K562 (cell line): ENCODE data around the gene LRRC41. TPM values are rescaled to one million over a fixed set of nuclear protein-coding genes. Genes with fewer than 3 reads are reported as not detected.
A peak's percentile ranks its signal among the peaks of the same experiment; 100 is the strongest.

Experiments
- ATAC-seq: fragments of 200-7000 bp; cut with Tn5 transposase; 3 replicates; pipeline ENCODE4 v1.9.1; 2020; ENCODE audit warnings: moderate library complexity
- BruUV-seq: library from RNA; stranded (reverse); fragments of 400-500 nt; replicated peaks from 2 replicates; lab custom pipeline; 2021; lab: Mats Ljungman, UMichigan
- CTCF ChIA-PET: fragments of 300-600 bp; formaldehyde crosslinking; extraction: SDS; loops from one replicate; lab custom pipeline; 2021; ENCODE audit warnings: low intra/inter-chr PET ratio; lab: Yijun Ruan, JAX
- POLR2A ChIA-PET: fragments of 300-600, 350-650 bp; sonication (Branson Sonifier 250); formaldehyde crosslinking; extraction: SDS; loops from one replicate; lab custom pipeline; 2021; ENCODE audit warnings: antibody characterized with exemption, inconsistent platforms; lab: Yijun Ruan, JAX
- DNase-seq, 4 experiments: peaks; one replicate each; pipeline versions ENCODE4 v3.0.0 to v3.0.0-alpha.2; 2011 to 2018; ENCODE audit warnings: low spot score in 3 of 4, mixed read lengths in 3 of 4; ENCODE audit errors: extremely low read depth in 1 of 4
- FAIRE-seq: peaks from 2 replicates; lab custom pipeline; 2011; peaks lifted over from hg19 to GRCh38; lab: Jason Lieb, UNC
- H2AFZ ChIP-seq: 2 replicates; pipeline ENCODE4 v1.6.0; 2011; ENCODE audit warnings: low read depth, low read length, control low read depth, inconsistent platforms
- H3K27ac ChIP-seq: fragments of 200-600 bp; 3 replicates; pipeline ENCODE4 v1.8.0; 2011; ENCODE audit warnings: low read depth, mild to moderate bottlenecking, control low read depth, inconsistent platforms, low read length, moderate library complexity, mixed read lengths; ENCODE audit errors: extremely low read depth
- H3K27me3 ChIP-seq, 2 experiments: fragments of 300-600 bp in 1 of 2; 2 replicates in 1 of 2; 3 replicates in 1 of 2; pipeline versions ENCODE4 v1.6.0 to v1.8.0; 2011; ENCODE audit warnings: inconsistent platforms in 2 of 2, low read length in 2 of 2, mild to moderate bottlenecking in 1 of 2, mixed read lengths in 1 of 2, moderate library complexity in 1 of 2; ENCODE audit not compliant: control insufficient read depth in 2 of 2, insufficient read depth in 2 of 2
- H3K36me3 ChIP-seq: fragments of 300-600 bp; 3 replicates; pipeline ENCODE4 v1.8.0; 2011; ENCODE audit warnings: mild to moderate bottlenecking, low read length, inconsistent platforms; ENCODE audit not compliant: control insufficient read depth, insufficient read depth
- H3K4me1 ChIP-seq, 2 experiments: fragments of 200-600 bp in 1 of 2; replicated peaks in 1 of 2; 2 replicates in 1 of 2; 3 replicates in 1 of 2; pipeline versions ENCODE4 v1.5.1 to v1.8.0; 2011; ENCODE audit warnings: inconsistent platforms in 2 of 2, low read length in 2 of 2, mild to moderate bottlenecking in 1 of 2, mixed read lengths in 1 of 2, moderate library complexity in 1 of 2; ENCODE audit not compliant: control insufficient read depth in 2 of 2, insufficient read depth in 2 of 2
- H3K4me2 ChIP-seq: 2 replicates; pipeline ENCODE4 v1.6.1; 2011; ENCODE audit warnings: low read length, control low read depth, inconsistent platforms, mixed read lengths; ENCODE audit not compliant: insufficient read depth
- H3K4me3 ChIP-seq: fragments of 200-600 bp; sonication (generic), shearing (Covaris generic); 2 replicates; pipeline ENCODE4 v1.5.1; 2016; ENCODE audit warnings: control low read depth, inconsistent platforms
- H3K79me2 ChIP-seq: fragments of 200-600 bp; 3 replicates; pipeline ENCODE4 v1.8.0; 2011; ENCODE audit warnings: low read length, inconsistent platforms; ENCODE audit not compliant: control insufficient read depth, insufficient read depth
- H3K9ac ChIP-seq, 2 experiments: 2 replicates each; pipeline versions ENCODE4 v1.6.0 to v1.6.1; 2011; ENCODE audit warnings: low read depth in 2 of 2, low read length in 2 of 2, control low read depth in 1 of 2, inconsistent platforms in 1 of 2, mild to moderate bottlenecking in 1 of 2, mixed read lengths in 1 of 2; ENCODE audit not compliant: insufficient read depth in 1 of 2
- H3K9me1 ChIP-seq: one replicate; pipeline ENCODE4 v1.6.0; 2011; ENCODE audit warnings: inconsistent platforms, mild to moderate bottlenecking, low read length, moderate library complexity; ENCODE audit not compliant: control insufficient read depth, insufficient read depth
- H3K9me3 ChIP-seq: replicated peaks from 2 replicates; pipeline ENCODE4 v1.5.1; 2011; ENCODE audit warnings: low read depth, low read length, inconsistent platforms; ENCODE audit not compliant: control insufficient read depth, insufficient read depth
- H4K20me1 ChIP-seq: replicated peaks from 2 replicates; pipeline ENCODE4 v1.6.1; 2011; ENCODE audit warnings: low read length, inconsistent platforms, mixed read lengths; ENCODE audit not compliant: control insufficient read depth, insufficient read depth
- CREB1 ChIP-seq, 2 experiments: sonication (generic) in 1 of 2; formaldehyde crosslinking in 1 of 2; IDR thresholded peaks; 2 replicates each; pipeline versions ENCODE4 v1.6.1 to v1.8.0; 2012 to 2022; ENCODE audit warnings: inconsistent platforms in 1 of 2, mild to moderate bottlenecking in 1 of 2, missing genetic modification reagents in 1 of 2, moderate library complexity in 1 of 2
- POLR2G ChIP-seq: fragments of 200-400 bp; formaldehyde crosslinking; IDR thresholded peaks from 2 replicates; pipeline ENCODE4 v1.6.1; 2017; ENCODE audit warnings: low read depth, mild to moderate bottlenecking, antibody characterized with exemption, low read length, moderate library complexity
- ZNF165 ChIP-seq: fragments of 250-450 bp; sonication (Bioruptor Pico); IDR thresholded peaks from 2 replicates; pipeline ENCODE4 v1.4.0; 2020; ENCODE audit warnings: borderline replicate concordance
- ZNF431 ChIP-seq: sonication (generic); formaldehyde crosslinking; IDR thresholded peaks from 2 replicates; pipeline ENCODE4 v1.8.0; 2022; ENCODE audit warnings: mild to moderate bottlenecking, missing genetic modification reagents
- WGBS: fragments of 100-300 bp; shearing (Covaris generic); methylation state at CpG from one replicate; pipeline ENCODE4 v1.1.6; 2016; ENCODE audit warnings: low coverage, mixed read lengths; ENCODE audit not compliant: insufficient coverage; ENCODE audit errors: missing lambda C conversion rate; 5-methylcytosine and 5-hydroxymethylcytosine counted together
- in situ Hi-C: fragments of 300-500 bp; cut with MboI; formaldehyde crosslinking; loops from 4 replicates; pipeline ENCODE4 v1.15.0; 2018; ENCODE audit warnings: inconsistent platforms, mixed read lengths
- intact Hi-C: fragments of 100-400 bp; cut with micrococcal nuclease; formaldehyde crosslinking; loops from 2 replicates; pipeline ENCODE4 v1.14.2; 2022
- polyA plus RNA-seq, 8 experiments: library from polyadenylated mRNA; depleted of rRNA in 4 of 8; stranded (reverse) in 5 of 8; unstranded in 3 of 8; fragments of >200 nt; fragmentation: Nextera tagmentation in 2 of 8; fragmentation: Illumina TruSeq in 1 of 8; extraction: Ambion mirVana in 2 of 8; extraction: Trizol in 1 of 8; gene quantifications; 2 replicates each; pipeline versions ENCODE4 v1.2.1 to v1.2.3, GENCODE V29; 2011 to 2014; ENCODE audit warnings: inconsistent platforms in 1 of 8, missing spikeins in 1 of 8
- total RNA-seq, 7 experiments: library from RNA; depleted of rRNA in 6 of 7; stranded (reverse); fragments of >200 nt in 6 of 7; fragmentation: Illumina TruSeq in 2 of 7; extraction: Trizol in 2 of 7; gene quantifications; 2 replicates each; pipeline versions ENCODE4 v1.2.1 to v1.2.3, GENCODE V29; 2011 to 2021; ENCODE audit warnings: low replicate concordance in 1 of 7
- TF ChIP-seq, protein P1 (sequence below), 2 experiments: fragments of 450-650 bp in 1 of 2; sonication (generic) in 1 of 2; formaldehyde crosslinking in 1 of 2; IDR thresholded peaks in 1 of 2; conservative IDR thresholded peaks in 1 of 2; 2 replicates each; pipeline versions ENCODE4 v1.6.1 to v1.8.1; 2016 to 2023; ENCODE audit warnings: mild to moderate bottlenecking in 2 of 2, moderate library complexity in 2 of 2, inconsistent platforms in 1 of 2, missing genetic modification reagents in 1 of 2

LRRC41 gene
- total and polyA plus RNA-seq, 9 of the 15 experiments (the other 6 are each of a cell fraction or from before 2014, with no cell fraction given) = 10.5 to 64.7 (median 44.2) TPM

DNA sequence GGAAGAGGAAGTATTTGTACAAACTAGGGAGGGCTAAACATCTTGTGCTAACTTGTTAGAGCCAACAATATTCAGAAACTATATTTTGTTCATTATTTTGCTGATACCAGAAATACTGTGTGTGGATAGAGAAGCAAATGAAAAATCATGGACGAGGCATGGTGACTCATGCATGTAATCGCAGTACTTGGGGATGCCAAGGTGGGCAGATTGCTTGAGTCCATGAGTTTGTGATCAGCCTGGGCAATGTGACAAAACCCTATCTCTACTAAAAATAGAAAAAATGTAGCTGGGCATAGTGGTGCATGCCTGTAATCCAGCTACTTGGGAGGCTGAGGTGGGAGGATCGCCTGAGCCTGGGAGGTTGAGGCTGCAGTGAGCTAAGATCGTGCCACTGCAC is 13.4 kb downstream of the LRRC41 start:
- Histone ChIP-seq H3K9me3 (no peaks in the 10 kb centered on the region), H3K4me2 (no peak overlapping the region), H2AFZ (no peak overlapping the region), H3K27me3 (no peaks in the 10 kb centered on the region), H3K9ac (no peak overlapping the region), H3K27ac (no peak overlapping the region), H3K4me3 (no peak overlapping the region), H3K36me3 (peaks cover 64% of the 10 kb centered on the region), H3K9me1 (no peaks in the 10 kb centered on the region), H3K79me2 (no peaks in the 10 kb centered on the region), H4K20me1 (no peaks in the 10 kb centered on the region), H3K4me1 (peaks cover 16 to 25% of the 10 kb centered on the region in 2 experiments; a peak in 3 of 5 replicates)
- intact Hi-C loops (loop anchor here (10.0 kb wide), 1 partner anchor 55 kb away; the partner anchor contains the start of gene NSUN4), in situ Hi-C loops (no loop called here)
- BruUV-seq = no TSS peak
- ATAC-seq = no peak
- POLR2A ChIA-PET = interaction anchor here (0.6 to 22.6 kb wide), 10 partner anchors 1 to 101 kb away, joined by 3 to 410 read pairs (median 5); partner anchors contain the start of genes LRRC41 and UQCRH
- WGBS = 87% methylated on average over 4 of the region's 4 CpGs
- CTCF ChIA-PET = no interaction called here
- 0 out of 2 replicates have a peak, but pooled peaks have one; percentile 32 for TF ChIP-seq ZNF431 (CRISPR knock-in tag)
- TF ChIP-seq POLR2G = 0 out of 2 replicates have a peak, but pooled peaks have one; percentile 30
- TF ChIP-seq ZNF165 (CRISPR knock-in tag) = no peak
- no peak for TF ChIP-seq CREB1 (IDR thresholded peaks at IDR 0.05)
- TF ChIP-seq CREB1 (CRISPR knock-in tag; IDR thresholded peaks at IDR 0.05) = 0 out of 2 replicates have a peak, but pooled peaks have one; percentile 27
- TF ChIP-seq, protein P1, sequence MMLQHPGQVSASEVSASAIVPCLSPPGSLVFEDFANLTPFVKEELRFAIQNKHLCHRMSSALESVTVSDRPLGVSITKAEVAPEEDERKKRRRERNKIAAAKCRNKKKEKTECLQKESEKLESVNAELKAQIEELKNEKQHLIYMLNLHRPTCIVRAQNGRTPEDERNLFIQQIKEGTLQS (IDR thresholded peaks at IDR 0.05) = 0 out of 2 replicates have a peak, but pooled peaks have one; percentile 9
- TF ChIP-seq, protein P1 (CRISPR knock-in tag; conservative IDR thresholded peaks at IDR 0.05) = no peak
- no peak for DNase-seq
- FAIRE-seq = no peak
